Smooth muscle cell (in vitro differentiated cells): ENCODE results near the gene KCNA10. TPM values are rescaled to one million over a fixed set of nuclear protein-coding genes. Genes with fewer than 3 reads are reported as not detected.

Experiments used
- DNase-seq: peaks from one replicate; lab custom pipeline; 2025; ENCODE audit not compliant: unreplicated experiment; lab: John Stamatoyannopoulos, UW
- H2AFZ ChIP-seq: fragments of 200-600 bp; sonication (generic); 2 replicates; pipeline ENCODE4 v1.6.0; 2016; ENCODE audit warnings: antibody characterized with exemption, low read depth, mild to moderate bottlenecking
- H3F3A ChIP-seq: fragments of 200-600 bp; sonication (generic); 2 replicates; pipeline ENCODE4 v1.6.0; 2017; ENCODE audit warnings: antibody characterized with exemption, low read depth
- H3K27ac ChIP-seq: fragments of 200-600 bp; sonication (generic); 2 replicates; pipeline ENCODE4 v1.5.1; 2016; ENCODE audit warnings: low read depth, mild to moderate bottlenecking
- H3K27me3 ChIP-seq: fragments of 200-600 bp; sonication (generic); 2 replicates; pipeline ENCODE4 v1.6.1; 2016; ENCODE audit warnings: low read depth, mild to moderate bottlenecking
- H3K36me3 ChIP-seq: fragments of 200-600 bp; sonication (generic); 2 replicates; pipeline ENCODE4 v1.5.1; 2016; ENCODE audit warnings: low read depth
- H3K4me1 ChIP-seq: fragments of 200-600 bp; sonication (generic); 2 replicates; pipeline ENCODE4 v1.5.1; 2016; ENCODE audit warnings: low read depth
- H3K4me2 ChIP-seq: fragments of 200-600 bp; sonication (generic); 2 replicates; pipeline ENCODE4 v1.6.0; 2016; ENCODE audit warnings: mild to moderate bottlenecking
- H3K4me3 ChIP-seq: fragments of 200-600 bp; sonication (generic); 2 replicates; pipeline ENCODE4 v1.5.1; 2016; ENCODE audit warnings: mild to moderate bottlenecking
- H3K79me2 ChIP-seq: fragments of 200-600 bp; sonication (generic); 2 replicates; pipeline ENCODE4 v1.6.0; 2016; ENCODE audit warnings: low read depth, mild to moderate bottlenecking
- H3K9ac ChIP-seq: fragments of 200-600 bp; sonication (generic); 2 replicates; pipeline ENCODE4 v1.6.0; 2016; ENCODE audit warnings: low read depth
- H3K9me3 ChIP-seq: fragments of 200-600 bp; sonication (generic); replicated peaks from 2 replicates; pipeline ENCODE4 v1.5.1; 2016; ENCODE audit warnings: low read depth
- H4K20me1 ChIP-seq: fragments of 200-600 bp; sonication (generic); 2 replicates; pipeline ENCODE4 v1.6.0; 2016; ENCODE audit warnings: low read depth
- CTCF ChIP-seq: fragments of 200-600 bp; sonication (generic); IDR thresholded peaks from 2 replicates; pipeline ENCODE4 v1.5.1; 2017; ENCODE audit warnings: borderline replicate concordance, mild to moderate bottlenecking, antibody characterized with exemption; ENCODE audit not compliant: insufficient read depth, poor library complexity, severe bottlenecking
- WGBS: methylation state at CpG from one replicate; pipeline ENCODE4 v1.1.7; 2016; ENCODE audit warnings: low lambda C conversion rate; 5-methylcytosine and 5-hydroxymethylcytosine counted together
- polyA plus RNA-seq: library from polyadenylated mRNA; unstranded; fragments of >200 nt; fragmentation: Nextera tagmentation; extraction: Ambion mirVana; gene quantifications from 2 replicates; pipeline ENCODE4 v1.2.1, GENCODE V29; 2016
- total RNA-seq: library from RNA; depleted of rRNA; stranded (reverse); fragments of >200 nt; gene quantifications from 2 replicates; pipeline ENCODE4 v1.2.3, GENCODE V29; 2014

KCNA10 gene
- total and polyA plus RNA-seq, 2 experiments from 2014 or later: not detected

GRCh38 chr1:110561596-110561995 lies 42.6 kb upstream of the KCNA10 start:
- no peaks in the 10 kb centered on the region for H3K36me3 ChIP-seq
- H3K4me2 ChIP-seq: no peak overlapping the region
- H3K4me3 ChIP-seq: no peak overlapping the region
- no peaks in the 10 kb centered on the region for H4K20me1 ChIP-seq
- H3K9me3 ChIP-seq: no peaks in the 10 kb centered on the region
- no peaks in the 10 kb centered on the region for H3K79me2 ChIP-seq
- no peak for DNase-seq
- H3K4me1 ChIP-seq: no peaks in the 10 kb centered on the region
- 82% methylated on average over 7 of the region's 7 CpGs for WGBS
- H3K27ac ChIP-seq: no peak overlapping the region
- H3F3A ChIP-seq: no peaks in the 10 kb centered on the region
- no peak for TF ChIP-seq CTCF
- H3K9ac ChIP-seq: no peak overlapping the region
- no peak overlapping the region for H2AFZ ChIP-seq
- peaks cover 13% of the 10 kb centered on the region for H3K27me3 ChIP-seq

- H3K9me3 ChIP-seq: no peaks in the 10 kb centered on the region
- H3K27me3 ChIP-seq: peaks cover 17% of the 10 kb centered on the region
- no peak overlapping the region for H3K4me3 ChIP-seq
- no peak overlapping the region for H3K4me2 ChIP-seq
- H2AFZ ChIP-seq: no peak overlapping the region
- H3K4me1 ChIP-seq: no peaks in the 10 kb centered on the region
- no peaks in the 10 kb centered on the region for H3K36me3 ChIP-seq
- no peak overlapping the region for H3K9ac ChIP-seq
- H4K20me1 ChIP-seq: no peaks in the 10 kb centered on the region
- WGBS: 62% methylated on average over 4 of the region's 4 CpGs
- H3K27ac ChIP-seq: no peak overlapping the region
- no peaks in the 10 kb centered on the region for H3F3A ChIP-seq
- no peak for DNase-seq
- TF ChIP-seq CTCF: no peak
- H3K79me2 ChIP-seq: no peaks in the 10 kb centered on the region
Measured at GRCh38 chr1:110559157-110559556, 40.2 kb upstream of the KCNA10 start.

GRCh38 chr1:110557481-110557880 lies 38.5 kb upstream of the KCNA10 start:
- no peaks in the 10 kb centered on the region for H3K36me3 ChIP-seq
- no peak for TF ChIP-seq CTCF
- no peak overlapping the region for H3K9ac ChIP-seq
- H4K20me1 ChIP-seq: no peaks in the 10 kb centered on the region
- H3K27ac ChIP-seq: no peak overlapping the region
- H3K27me3 ChIP-seq: peaks cover 29% of the 10 kb centered on the region
- WGBS: 72% methylated on average over 3 of the region's 3 CpGs
- no peaks in the 10 kb centered on the region for H3K79me2 ChIP-seq
- H3K9me3 ChIP-seq: no peaks in the 10 kb centered on the region
- H3K4me2 ChIP-seq: no peak overlapping the region
- no peak for DNase-seq
- H3F3A ChIP-seq: no peaks in the 10 kb centered on the region
- H3K4me3 ChIP-seq: no peak overlapping the region
- H2AFZ ChIP-seq: no peak overlapping the region
- H3K4me1 ChIP-seq: no peaks in the 10 kb centered on the region

- no peaks in the 10 kb centered on the region for H3F3A ChIP-seq
- no peak overlapping the region for H3K4me2 ChIP-seq
- 52% methylated on average over 5 of the region's 5 CpGs for WGBS
- no peaks in the 10 kb centered on the region for H3K9me3 ChIP-seq
- H3K27me3 ChIP-seq: peaks cover 37% of the 10 kb centered on the region
- no peak overlapping the region for H2AFZ ChIP-seq
- no peaks in the 10 kb centered on the region for H4K20me1 ChIP-seq
- no peaks in the 10 kb centered on the region for H3K36me3 ChIP-seq
- TF ChIP-seq CTCF: no peak
- no peaks in the 10 kb centered on the region for H3K4me1 ChIP-seq
- H3K9ac ChIP-seq: no peak overlapping the region
- H3K27ac ChIP-seq: no peak overlapping the region
- no peak overlapping the region for H3K4me3 ChIP-seq
- DNase-seq: no peak
- H3K79me2 ChIP-seq: no peaks in the 10 kb centered on the region
Measured at GRCh38 chr1:110556471-110556807, 37.5 kb upstream of the KCNA10 start.
